Loucy (cell line): ENCODE data around the gene PUDP.
"Not testable (repeated sequence)": the region's sequence is repeated elsewhere in the genome, so short reads cannot be mapped to it uniquely, and the experiment has no call there.

Experiments used
- H2AFZ ChIP-seq: fragments of 200-600 bp; sonication (generic); 2 replicates; pipeline ENCODE4 v1.6.0; 2016; ENCODE audit warnings: antibody characterized with exemption, mild to moderate bottlenecking, low read length, moderate library complexity
- H3F3A ChIP-seq: fragments of 200-600 bp; 2 replicates; pipeline ENCODE4 v1.6.0; 2016; ENCODE audit warnings: antibody characterized with exemption, low read depth, mild to moderate bottlenecking
- H3K27me3 ChIP-seq: fragments of 200-600 bp; sonication (generic); 2 replicates; pipeline ENCODE4 v1.6.1; 2014; ENCODE audit warnings: low read length, mild to moderate bottlenecking; ENCODE audit not compliant: insufficient read depth, poor library complexity, severe bottlenecking
- H3K36me3 ChIP-seq: fragments of 200-600 bp; sonication (generic); 2 replicates; pipeline ENCODE4 v1.6.1; 2016; ENCODE audit warnings: low read length; ENCODE audit not compliant: insufficient read depth
- H3K4me1 ChIP-seq: fragments of 200-600 bp; sonication (generic); 2 replicates; pipeline ENCODE4 v1.5.1; 2014; ENCODE audit warnings: low read length, mild to moderate bottlenecking; ENCODE audit not compliant: insufficient read depth, poor library complexity, severe bottlenecking
- H3K4me2 ChIP-seq: fragments of 200-600 bp; sonication (generic); 2 replicates; pipeline ENCODE4 v1.6.0; 2014; ENCODE audit warnings: antibody characterized with exemption, low read length, low read depth, mild to moderate bottlenecking; ENCODE audit not compliant: poor library complexity, severe bottlenecking
- H3K4me3 ChIP-seq: fragments of 200-600 bp; sonication (generic); 2 replicates; pipeline ENCODE4 v1.5.1; 2014; ENCODE audit warnings: low read length, mild to moderate bottlenecking, mixed read lengths; ENCODE audit not compliant: poor library complexity, severe bottlenecking
- H3K79me2 ChIP-seq: fragments of 200-600 bp; sonication (generic); 2 replicates; pipeline ENCODE4 v1.6.1; 2014; ENCODE audit warnings: low read length; ENCODE audit not compliant: insufficient read depth
- H3K9ac ChIP-seq: fragments of 200-600 bp; sonication (generic); 2 replicates; pipeline ENCODE4 v1.6.0; 2014; ENCODE audit warnings: mild to moderate bottlenecking, low read depth, low read length, moderate library complexity; ENCODE audit not compliant: poor library complexity, severe bottlenecking
- H3K9me2 ChIP-seq: fragments of 200-600 bp; sonication (generic); replicated peaks from 2 replicates; pipeline ENCODE4 v1.6.1; 2016; ENCODE audit warnings: low read depth, low read length, mixed read lengths
- H3K9me3 ChIP-seq: fragments of 200-600 bp; sonication (generic); 2 replicates; pipeline ENCODE4 v1.6.1; 2014; ENCODE audit warnings: mild to moderate bottlenecking, antibody characterized with exemption, low read length, low read depth; ENCODE audit not compliant: insufficient read depth
- H4K20me1 ChIP-seq: fragments of 200-600 bp; sonication (generic); 2 replicates; pipeline ENCODE4 v1.6.0; 2014; ENCODE audit warnings: antibody characterized with exemption, low read length, mild to moderate bottlenecking; ENCODE audit not compliant: insufficient read depth, poor library complexity, severe bottlenecking
- CTCF ChIP-seq: fragments of 200-600 bp; sonication (generic); conservative IDR thresholded peaks from 2 replicates; pipeline ENCODE4 v1.5.1; 2014; ENCODE audit warnings: mild to moderate bottlenecking, antibody characterized with exemption, low read length
- EZH2phosphoT487 ChIP-seq: fragments of 200-600 bp; IDR thresholded peaks from 2 replicates; pipeline ENCODE4 v1.6.1; 2018; ENCODE audit warnings: antibody characterized with exemption, mild to moderate bottlenecking, moderate library complexity, borderline replicate concordance

The PUDP gene

GRCh38 chrX:7108030-7108429 lies 39.9 kb downstream of the PUDP start:
- H3K9me3 ChIP-seq: no peaks in the 10 kb centered on the region
- peak overlapping the region; percentile 83 for H3K9ac ChIP-seq
- H2AFZ ChIP-seq: no peak overlapping the region
- H4K20me1 ChIP-seq: no peaks in the 10 kb centered on the region
- no peaks in the 10 kb centered on the region for H3K9me2 ChIP-seq
- H3K36me3 ChIP-seq: peaks cover 9% of the 10 kb centered on the region; the same call in 1 of the 2 replicates
- peaks cover 47% of the 10 kb centered on the region for H3K4me1 ChIP-seq
- peaks cover 13% of the 10 kb centered on the region; the same call in 1 of the 2 replicates for H3K79me2 ChIP-seq
- H3F3A ChIP-seq: peaks cover 4% of the 10 kb centered on the region; the same call in 1 of the 2 replicates
- H3K4me2 ChIP-seq: no peak overlapping the region
- no peak for TF ChIP-seq EZH2phosphoT487
- H3K27me3 ChIP-seq: no peaks in the 10 kb centered on the region
- no peak overlapping the region for H3K4me3 ChIP-seq

GRCh38 chrX:7106649-7107048 lies 41.3 kb downstream of the PUDP start:
- H3K9ac ChIP-seq: no peak overlapping the region
- H4K20me1 ChIP-seq: no peaks in the 10 kb centered on the region
- peaks cover 4% of the 10 kb centered on the region; the same call in 1 of the 2 replicates for H3F3A ChIP-seq
- no peak overlapping the region for H2AFZ ChIP-seq
- H3K36me3 ChIP-seq: peaks cover 9% of the 10 kb centered on the region; the same call in 1 of the 2 replicates
- peaks cover 39% of the 10 kb centered on the region for H3K4me1 ChIP-seq
- H3K9me3 ChIP-seq: no peaks in the 10 kb centered on the region
- peaks cover 5% of the 10 kb centered on the region; the same call in 1 of the 2 replicates for H3K79me2 ChIP-seq
- H3K4me2 ChIP-seq: no peak overlapping the region
- TF ChIP-seq EZH2phosphoT487: no peak
- no peak for TF ChIP-seq CTCF
- H3K9me2 ChIP-seq: no peaks in the 10 kb centered on the region
- no peaks in the 10 kb centered on the region for H3K27me3 ChIP-seq
- no peak overlapping the region for H3K4me3 ChIP-seq

DNA sequence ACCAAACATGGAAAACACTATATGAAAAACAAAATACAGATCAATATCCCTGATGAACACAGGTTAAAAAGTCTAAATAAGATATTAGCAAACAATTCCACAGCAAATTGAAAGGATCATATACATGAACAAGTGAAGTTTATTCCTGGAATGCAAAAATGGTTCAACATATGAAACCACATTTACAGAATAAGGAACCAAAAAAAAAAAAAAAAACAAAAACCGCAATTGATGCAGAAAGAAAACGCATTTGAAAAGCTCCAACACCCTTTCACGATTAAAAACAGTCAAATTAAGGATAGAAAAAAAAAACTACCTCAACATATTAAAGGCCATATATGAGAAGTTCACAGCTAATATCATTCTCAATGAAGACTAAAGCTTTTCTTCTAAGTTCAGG lies 45.8 kb downstream of the PUDP start:
- peaks cover 7% of the 10 kb centered on the region; the same call in 1 of the 2 replicates for H3K79me2 ChIP-seq
- no peaks in the 10 kb centered on the region for H3K9me3 ChIP-seq
- H2AFZ ChIP-seq: no peak overlapping the region
- peaks cover 9% of the 10 kb centered on the region; the same call in 1 of the 2 replicates for H3K36me3 ChIP-seq
- H3K9me2 ChIP-seq: no peaks in the 10 kb centered on the region
- peaks cover 3% of the 10 kb centered on the region for H3K4me1 ChIP-seq
- no peak overlapping the region for H3K4me3 ChIP-seq
- no peaks in the 10 kb centered on the region for H3K27me3 ChIP-seq
- TF ChIP-seq CTCF (no peak), EZH2phosphoT487 (no peak)
- H3K9ac ChIP-seq: no peak overlapping the region
- H4K20me1 ChIP-seq: no peaks in the 10 kb centered on the region
- no peaks in the 10 kb centered on the region for H3F3A ChIP-seq
- no peak overlapping the region for H3K4me2 ChIP-seq

- no peak overlapping the region for H3K4me2 ChIP-seq
- H3K27me3 ChIP-seq: no peaks in the 10 kb centered on the region
- H3K9ac ChIP-seq: no peak overlapping the region
- H3K9me2 ChIP-seq: no peaks in the 10 kb centered on the region
- H3K79me2 ChIP-seq: peaks cover 4% of the 10 kb centered on the region; the same call in 1 of the 2 replicates
- H4K20me1 ChIP-seq: no peaks in the 10 kb centered on the region
- no peak overlapping the region for H3K4me3 ChIP-seq
- no peak for TF ChIP-seq EZH2phosphoT487
- no peak for TF ChIP-seq CTCF
- H3K4me1 ChIP-seq: no peaks in the 10 kb centered on the region
- H3K36me3 ChIP-seq: peaks cover 9% of the 10 kb centered on the region; the same call in 1 of the 2 replicates
- no peaks in the 10 kb centered on the region for H3K9me3 ChIP-seq
- no peak overlapping the region for H2AFZ ChIP-seq
- H3F3A ChIP-seq: no peaks in the 10 kb centered on the region
These were observed 47.9 kb downstream of the PUDP start for GRCh38 chrX:7100022-7100421.

GRCh38 chrX:7095657-7096056 lies 52.3 kb downstream of the PUDP start:
- H3K4me3 ChIP-seq, H3K4me2 ChIP-seq: not testable (repeated sequence)

More at GRCh38 chrX:7095657-7096056, 52.3 kb downstream of the PUDP start:
- H3K9me2 ChIP-seq, H2AFZ ChIP-seq, H3K27me3 ChIP-seq, H3F3A ChIP-seq, H3K36me3 ChIP-seq, H3K9me3 ChIP-seq, H3K9ac ChIP-seq, H3K79me2 ChIP-seq, H4K20me1 ChIP-seq: not testable (repeated sequence)
- peaks cover 12% of the 10 kb centered on the region for H3K4me1 ChIP-seq
